H1 (cell line): ENCODE results near the gene FOXJ2. TPM values are rescaled to one million over a fixed set of nuclear protein-coding genes. Genes with fewer than 3 reads are reported as not detected.
"Not testable (repeated sequence)": the region's sequence is repeated elsewhere in the genome, so short reads cannot be mapped to it uniquely, and the experiment has no call there.

Experiments used
- CTCF ChIA-PET: fragments of 300-600 bp; sonication (Branson Sonifier 250); formaldehyde crosslinking; loops from one replicate; lab custom pipeline; 2021; ENCODE audit not compliant: partially characterized antibody; lab: Charles Lee
- POLR2A ChIA-PET: fragments of 300-600 bp; sonication (Branson Sonifier 250); formaldehyde crosslinking; loops from one replicate; lab custom pipeline; 2021; ENCODE audit warnings: inconsistent platforms; ENCODE audit not compliant: partially characterized antibody; lab: Charles Lee
- DNase-seq, 2 experiments: peaks; one replicate each; pipeline versions ENCODE4 v3.0.0 to v3.0.0-alpha.2; 2010 to 2022; ENCODE audit warnings: low spot score in 2 of 2, low read depth in 1 of 2, mixed read lengths in 1 of 2
- FAIRE-seq: peaks from 2 replicates; lab custom pipeline; 2011; peaks lifted over from hg19 to GRCh38; lab: Jason Lieb, UNC
- H2AFZ ChIP-seq: 2 replicates; pipeline ENCODE4 v1.8.1; 2012; ENCODE audit warnings: low read length, inconsistent platforms
- H2AK5ac ChIP-seq: 2 replicates; pipeline ENCODE4 v1.6.1; 2013; ENCODE audit warnings: low read depth, low read length
- H2BK120ac ChIP-seq: replicated peaks from 2 replicates; pipeline ENCODE3; 2013; ENCODE audit warnings: low read depth, low read length, inconsistent platforms
- H2BK12ac ChIP-seq: 2 replicates; pipeline ENCODE4 v1.6.1; 2013; ENCODE audit warnings: low read depth, low read length
- H2BK15ac ChIP-seq: 2 replicates; pipeline ENCODE4 v1.6.1; 2013; ENCODE audit warnings: low read length
- H2BK20ac ChIP-seq: 2 replicates; pipeline ENCODE4 v1.6.1; 2013; ENCODE audit warnings: low read length
- H2BK5ac ChIP-seq: 2 replicates; pipeline ENCODE4 v1.6.1; 2013; ENCODE audit warnings: low read depth, low read length
- H3K14ac ChIP-seq: 2 replicates; pipeline ENCODE4 v1.6.1; 2013; ENCODE audit warnings: inconsistent platforms; ENCODE audit not compliant: insufficient read length
- H3K18ac ChIP-seq: 2 replicates; pipeline ENCODE4 v1.6.1; 2013; ENCODE audit warnings: low read length; ENCODE audit errors: extremely low read depth
- H3K23ac ChIP-seq: 2 replicates; pipeline ENCODE4 v1.6.1; 2013; ENCODE audit warnings: inconsistent platforms; ENCODE audit not compliant: insufficient read length
- H3K23me2 ChIP-seq: 2 replicates; pipeline ENCODE4 v1.6.1; 2013; ENCODE audit warnings: low read depth, low read length
- H3K27ac ChIP-seq: 2 replicates; pipeline ENCODE4 v1.6.1; 2011; ENCODE audit warnings: low read depth, low read length, inconsistent platforms
- H3K27me3 ChIP-seq, 4 experiments: replicated peaks in 1 of 4; 1 replicate in 1 of 4; 2 replicates in 3 of 4; pipeline versions ENCODE4 v1.6.1 to v1.8.1; 2011 to 2013; ENCODE audit warnings: low read length in 3 of 4, mild to moderate bottlenecking in 3 of 4, inconsistent platforms in 2 of 4, mixed read lengths in 2 of 4, moderate library complexity in 1 of 4; ENCODE audit not compliant: control insufficient read depth in 3 of 4, insufficient read depth in 3 of 4; ENCODE audit errors: extremely low read depth in 1 of 4
- H3K36me3 ChIP-seq, 4 experiments: 2 replicates each; pipeline versions ENCODE4 v1.6.1 to v1.8.1; 2011 to 2013; ENCODE audit warnings: mild to moderate bottlenecking in 4 of 4, low read length in 3 of 4, moderate library complexity in 2 of 4, control low read depth in 1 of 4, inconsistent platforms in 1 of 4; ENCODE audit not compliant: insufficient read depth in 4 of 4, control insufficient read depth in 2 of 4
- H3K4ac ChIP-seq: replicated peaks from 2 replicates; pipeline ENCODE3; 2013; ENCODE audit warnings: low read length, low read depth, mixed read lengths, inconsistent platforms; ENCODE audit not compliant: insufficient read length
- H3K4me1 ChIP-seq, 4 experiments: replicated peaks in 1 of 4; 1 replicate in 1 of 4; 2 replicates in 3 of 4; pipeline versions ENCODE4 v1.6.1 to v1.8.1; 2011 to 2013; ENCODE audit warnings: low read length in 3 of 4, inconsistent platforms in 2 of 4, mixed read lengths in 1 of 4; ENCODE audit not compliant: insufficient read depth in 4 of 4, control insufficient read depth in 3 of 4
- H3K4me2 ChIP-seq, 2 experiments: 2 replicates each; pipeline versions ENCODE4 v1.6.1 to v1.8.1; 2011 to 2013; ENCODE audit warnings: low read depth in 2 of 2, low read length in 2 of 2, control low read depth in 1 of 2, inconsistent platforms in 1 of 2, mild to moderate bottlenecking in 1 of 2; ENCODE audit not compliant: insufficient read depth in 1 of 2
- H3K4me3 ChIP-seq, 4 experiments: fragments of 200-600, 300-600 bp in 1 of 4; sonication (generic), shearing (Covaris generic), sonication (Bioruptor Twin) in 1 of 4; 2 replicates each; pipeline versions ENCODE4 v1.5.1 to v1.8.1; 2011 to 2016; ENCODE audit warnings: low read length in 4 of 4, low read depth in 3 of 4, control low read depth in 2 of 4, inconsistent platforms in 2 of 4, mild to moderate bottlenecking in 2 of 4, mixed read lengths in 1 of 4, moderate library complexity in 1 of 4; ENCODE audit not compliant: insufficient read depth in 2 of 4; ENCODE audit errors: extremely low read depth in 1 of 4
- H3K56ac ChIP-seq: replicated peaks from 2 replicates; pipeline ENCODE3; 2013; ENCODE audit warnings: low read depth, mild to moderate bottlenecking, mixed read lengths, low read length, inconsistent platforms; ENCODE audit not compliant: insufficient read length
- H3K79me1 ChIP-seq: 2 replicates; pipeline ENCODE4 v1.6.1; 2013; ENCODE audit warnings: low read depth, low read length, control low read depth
- H3K79me2 ChIP-seq, 2 experiments: 2 replicates each; pipeline versions ENCODE4 v1.6.1 to v1.8.1; 2012 to 2013; ENCODE audit warnings: low read length in 2 of 2, mild to moderate bottlenecking in 2 of 2, inconsistent platforms in 1 of 2; ENCODE audit not compliant: insufficient read depth in 2 of 2, control insufficient read depth in 1 of 2
- H3K9ac ChIP-seq, 4 experiments: replicated peaks in 1 of 4; 1 replicate in 1 of 4; 2 replicates in 3 of 4; pipeline versions ENCODE4 v1.6.1 to v1.8.1; 2011 to 2013; ENCODE audit warnings: low read depth in 3 of 4, low read length in 3 of 4, control low read depth in 2 of 4, mild to moderate bottlenecking in 2 of 4, moderate library complexity in 2 of 4, inconsistent platforms in 1 of 4; ENCODE audit errors: extremely low read depth in 1 of 4
- H3K9me3 ChIP-seq, 2 experiments: 2 replicates each; pipeline versions ENCODE4 v1.6.1 to v1.8.1; 2012 to 2013; ENCODE audit warnings: mild to moderate bottlenecking in 2 of 2, moderate library complexity in 2 of 2, control low read depth in 1 of 2, inconsistent platforms in 1 of 2, low read depth in 1 of 2, low read length in 1 of 2, mixed read lengths in 1 of 2; ENCODE audit not compliant: insufficient read depth in 2 of 2
- H4K20me1 ChIP-seq, 2 experiments: replicated peaks in 1 of 2; 2 replicates each; pipeline versions ENCODE3 to v1.8.1; 2011 to 2013; ENCODE audit warnings: inconsistent platforms in 2 of 2, low read length in 2 of 2, mild to moderate bottlenecking in 1 of 2; ENCODE audit not compliant: insufficient read depth in 2 of 2, control insufficient read depth in 1 of 2
- H4K5ac ChIP-seq: 2 replicates; pipeline ENCODE4 v1.6.1; 2013; ENCODE audit warnings: low read length, low read depth, mixed read lengths, inconsistent platforms; ENCODE audit not compliant: insufficient read length
- H4K8ac ChIP-seq: 2 replicates; pipeline ENCODE4 v1.8.0; 2013; ENCODE audit warnings: mild to moderate bottlenecking, moderate library complexity, low read length, inconsistent platforms; ENCODE audit not compliant: insufficient read depth; ENCODE audit errors: extremely low read depth
- H4K91ac ChIP-seq: replicated peaks from 2 replicates; pipeline ENCODE3; 2013; ENCODE audit warnings: low read length, mixed read lengths, inconsistent platforms; ENCODE audit not compliant: insufficient read length
- PHF8 ChIP-seq: fragments of 200-600 bp; sonication (generic); conservative IDR thresholded peaks from 2 replicates; pipeline ENCODE4 v1.7.1; 2012; ENCODE audit warnings: low read depth, mild to moderate bottlenecking, inconsistent platforms, low read length, moderate library complexity
- WGBS, 2 experiments: shearing (Covaris generic) in 1 of 2; methylation state at CpG; one replicate each; pipeline versions ENCODE4 v1.1.6 to v1.1.7; 2013 to 2015; ENCODE audit warnings: low lambda C conversion rate in 2 of 2, mixed read lengths in 2 of 2, inconsistent platforms in 1 of 2, low coverage in 1 of 2, missing lambda C conversion rate in 1 of 2; ENCODE audit not compliant: insufficient replicate concordance in 2 of 2, insufficient coverage in 1 of 2, insufficient read length in 1 of 2; ENCODE audit errors: extremely low coverage in 1 of 2, missing lambda C conversion rate in 1 of 2; 5-methylcytosine and 5-hydroxymethylcytosine counted together
- polyA plus RNA-seq, 7 experiments: library from polyadenylated mRNA; depleted of rRNA in 3 of 7; stranded (reverse) in 5 of 7; unstranded in 2 of 7; fragments of >200 nt in 5 of 7; fragments of 200-250 nt in 2 of 7; gene quantifications; 1 replicate in 5 of 7; 2 replicates in 1 of 7; 4 replicates in 1 of 7; pipeline versions ENCODE4 v1.2.1 to v1.2.3, GENCODE V29; 2011 to 2013; ENCODE audit warnings: missing spikeins in 2 of 7, mixed read lengths in 2 of 7
- total RNA-seq: library from RNA; stranded (reverse); fragmentation: NEBNext Ultra II Directional; extraction: Animal tissue kit (Norgen Biotek cat#: 25700); gene quantifications from 2 replicates; pipeline ENCODE4 v1.2.1, GENCODE V29; 2021

Gene FOXJ2
- total and polyA plus RNA-seq, 2 of the 8 experiments (the other 6 are each of a cell fraction or from before 2014, with no cell fraction given): 4.2 to 9.3 TPM

DNA sequence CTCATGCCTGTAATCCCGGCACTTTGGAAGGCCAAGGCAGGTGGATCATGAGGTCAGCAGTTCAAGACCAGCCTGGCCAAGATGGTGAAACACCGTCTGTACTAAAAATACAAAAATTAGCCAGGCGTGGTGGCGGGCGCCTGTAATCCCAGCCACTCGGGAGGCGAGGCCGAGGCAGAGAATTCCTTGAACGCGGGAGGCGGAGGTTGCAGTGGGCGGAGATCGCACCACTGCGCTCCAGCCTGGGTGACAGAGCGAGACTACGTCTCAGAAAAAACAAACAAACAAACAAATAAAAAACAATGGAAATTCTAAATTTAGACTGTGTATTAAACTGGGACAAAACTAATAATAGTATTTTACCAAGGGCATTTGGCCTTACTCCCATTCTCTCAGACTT lies 14.3 kb upstream of the FOXJ2 start:
- H3K9me3 ChIP-seq, H4K8ac ChIP-seq, H3K18ac ChIP-seq, POLR2A ChIA-PET, H3K14ac ChIP-seq, H2AFZ ChIP-seq, H4K5ac ChIP-seq, H3K27ac ChIP-seq, H3K23me2 ChIP-seq, H2BK15ac ChIP-seq, FAIRE-seq, H3K4ac ChIP-seq, H2BK20ac ChIP-seq, H2BK5ac ChIP-seq, H4K20me1 ChIP-seq, H3K23ac ChIP-seq, H4K91ac ChIP-seq, H2AK5ac ChIP-seq, H2BK120ac ChIP-seq, H3K27me3 ChIP-seq, H3K36me3 ChIP-seq, DNase-seq, H3K79me2 ChIP-seq, CTCF ChIA-PET, H3K56ac ChIP-seq, H3K9ac ChIP-seq, H3K79me1 ChIP-seq, H3K4me1 ChIP-seq, H2BK12ac ChIP-seq: not testable (repeated sequence)
- WGBS, 2 experiments: 36% methylated on average over 16 of the region's 16 CpGs; no CpG with 5 or more reads in 1 of the 2 experiments
- peak overlapping the region; percentile 46 to 65 (median 61) for H3K4me3 ChIP-seq
- H3K4me2 ChIP-seq: peak overlapping the region; percentile 56 to 66
- 0 out of 2 replicates have a peak, but pooled peaks have one; percentile 27 for TF ChIP-seq PHF8
